ENCODE results near the gene PRKCD. TPM values are rescaled to one million over a fixed set of nuclear protein-coding genes. Genes with fewer than 3 reads are reported as not detected.

Gene PRKCD
- total RNA-seq, 2 experiments from 2014 or later = 23.4 to 24.8 TPM

- no peak overlapping the region for H3K27ac Mint-ChIP-seq
- H3K27me3 Mint-ChIP-seq = no peaks in the 10 kb centered on the region
- no peak overlapping the region for H3K4me3 Mint-ChIP-seq
- CTCF ChIA-PET = no interaction called here
- POLR2A ChIA-PET = no interaction called here
- H3K4me1 Mint-ChIP-seq = peaks cover 23% of the 10 kb centered on the region
- no peaks in the 10 kb centered on the region for H3K9me3 Mint-ChIP-seq
- H3K36me3 Mint-ChIP-seq (ENCODE audit: low read depth) = peaks cover 63% of the 10 kb centered on the region
- DNase-seq = no peak
Measured at GRCh38 chr3:53231532-53232511, 70.8 kb downstream of the PRKCD start.

- no peak overlapping the region for H3K27ac Mint-ChIP-seq
- no peaks in the 10 kb centered on the region for H3K9me3 Mint-ChIP-seq
- ChIA-PET CTCF (no interaction called here), POLR2A (interaction anchor here (1.1 to 2.2 kb wide), 2 partner anchors 22 to 28 kb away, joined by 3 to 9 read pairs; partner anchors contain the start of gene TKT)
- H3K4me3 Mint-ChIP-seq = no peak overlapping the region
- peaks cover 57% of the 10 kb centered on the region for H3K36me3 Mint-ChIP-seq (ENCODE audit: low read depth)
- H3K27me3 Mint-ChIP-seq = no peaks in the 10 kb centered on the region
- peaks cover 25% of the 10 kb centered on the region for H3K4me1 Mint-ChIP-seq
- no peak for DNase-seq
Measured at GRCh38 chr3:53232641-53233377, 71.8 kb downstream of the PRKCD start.

DNA sequence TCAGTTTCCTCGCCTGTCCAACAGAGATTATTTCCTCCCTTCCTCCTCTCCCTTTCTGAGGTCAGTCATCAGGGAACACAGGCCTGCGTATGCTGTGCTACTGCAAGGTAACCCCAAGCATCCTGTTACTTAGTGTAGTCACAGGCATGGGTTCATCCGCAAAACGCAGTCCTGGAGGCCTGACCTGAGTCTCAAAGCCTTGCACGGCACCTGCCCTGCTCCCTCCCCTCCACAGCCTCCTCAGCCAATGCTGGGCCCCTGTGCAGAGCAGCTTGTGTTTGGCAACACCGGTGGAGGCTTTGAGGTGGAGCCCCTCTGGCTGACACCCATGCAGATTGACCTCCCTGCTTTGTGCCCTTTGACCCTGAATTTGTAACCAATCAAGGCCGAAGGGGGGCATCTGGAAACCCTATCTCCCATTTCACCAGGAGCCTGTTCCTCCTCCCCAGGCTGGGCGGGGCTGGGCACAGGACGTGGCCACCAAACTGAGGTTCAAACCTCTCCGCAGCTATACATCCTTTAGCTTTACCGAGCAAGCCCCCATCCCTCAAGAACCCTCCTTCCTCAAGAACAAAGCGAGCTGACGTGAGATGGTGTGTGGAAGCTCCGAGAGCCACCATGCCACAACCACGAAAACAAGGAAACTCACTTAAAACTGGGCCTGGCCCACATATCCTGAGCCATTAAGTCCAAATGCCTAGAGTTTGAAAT is 73.3 kb downstream of the PRKCD start:
- ChIA-PET CTCF (interaction anchor here (0.8 kb wide), 2 partner anchors 20 to 120 kb away, joined by 3 read pairs; no protein-coding TSS in a partner anchor), POLR2A (interaction anchor here (1.1 to 2.2 kb wide), 3 partner anchors 12 to 21 kb away, joined by 3 to 9 read pairs (median 3); partner anchors contain the start of gene TKT)
- H3K27ac Mint-ChIP-seq = peak overlapping the region; percentile 70
- DNase-seq = peak; percentile 26
- no peaks in the 10 kb centered on the region for H3K27me3 Mint-ChIP-seq
- peaks cover 56% of the 10 kb centered on the region for H3K36me3 Mint-ChIP-seq (ENCODE audit: low read depth)
- no peak overlapping the region for H3K4me3 Mint-ChIP-seq
- H3K4me1 Mint-ChIP-seq = peaks cover 26% of the 10 kb centered on the region
- H3K9me3 Mint-ChIP-seq = no peaks in the 10 kb centered on the region

- CTCF ChIA-PET = interaction anchor here (0.8 kb wide), 1 partner anchor 121 kb away, joined by 3 read pairs; no protein-coding TSS in a partner anchor
- no peak overlapping the region for H3K4me3 Mint-ChIP-seq
- H3K9me3 Mint-ChIP-seq = no peaks in the 10 kb centered on the region
- H3K27ac Mint-ChIP-seq = peak overlapping the region; percentile 70
- H3K27me3 Mint-ChIP-seq = no peaks in the 10 kb centered on the region
- POLR2A ChIA-PET = interaction anchor here (1.1 to 2.2 kb wide), 3 partner anchors 12 to 20 kb away, joined by 3 to 9 read pairs (median 3); partner anchors contain the start of gene TKT
- peaks cover 26% of the 10 kb centered on the region for H3K4me1 Mint-ChIP-seq
- H3K36me3 Mint-ChIP-seq (ENCODE audit: low read depth) = peaks cover 57% of the 10 kb centered on the region
- DNase-seq = no peak
Measured at GRCh38 chr3:53234841-53235232, 73.8 kb downstream of the PRKCD start.

DNA sequence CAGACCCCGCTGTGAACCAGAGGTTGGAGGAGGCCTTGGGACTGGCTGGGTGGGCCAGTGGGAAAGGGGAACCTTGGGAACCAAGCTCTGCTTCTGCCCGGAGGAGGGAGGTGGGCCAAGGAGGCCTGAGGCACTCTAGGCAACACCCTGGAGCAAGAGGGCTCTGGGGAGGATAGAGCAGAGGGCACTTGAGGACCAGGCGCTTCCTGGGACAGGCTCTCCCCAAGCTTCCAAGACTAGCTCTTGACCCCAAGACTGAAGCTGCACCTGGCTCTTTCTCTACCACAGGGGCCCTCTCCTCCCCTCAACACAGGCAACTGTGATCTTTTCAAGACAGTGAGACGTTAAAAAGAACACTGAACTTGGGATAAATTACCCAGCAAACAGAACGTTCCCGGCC is 74.5 kb downstream of the PRKCD start:
- CTCF ChIA-PET = no interaction called here
- no peak overlapping the region for H3K4me3 Mint-ChIP-seq

DNA sequence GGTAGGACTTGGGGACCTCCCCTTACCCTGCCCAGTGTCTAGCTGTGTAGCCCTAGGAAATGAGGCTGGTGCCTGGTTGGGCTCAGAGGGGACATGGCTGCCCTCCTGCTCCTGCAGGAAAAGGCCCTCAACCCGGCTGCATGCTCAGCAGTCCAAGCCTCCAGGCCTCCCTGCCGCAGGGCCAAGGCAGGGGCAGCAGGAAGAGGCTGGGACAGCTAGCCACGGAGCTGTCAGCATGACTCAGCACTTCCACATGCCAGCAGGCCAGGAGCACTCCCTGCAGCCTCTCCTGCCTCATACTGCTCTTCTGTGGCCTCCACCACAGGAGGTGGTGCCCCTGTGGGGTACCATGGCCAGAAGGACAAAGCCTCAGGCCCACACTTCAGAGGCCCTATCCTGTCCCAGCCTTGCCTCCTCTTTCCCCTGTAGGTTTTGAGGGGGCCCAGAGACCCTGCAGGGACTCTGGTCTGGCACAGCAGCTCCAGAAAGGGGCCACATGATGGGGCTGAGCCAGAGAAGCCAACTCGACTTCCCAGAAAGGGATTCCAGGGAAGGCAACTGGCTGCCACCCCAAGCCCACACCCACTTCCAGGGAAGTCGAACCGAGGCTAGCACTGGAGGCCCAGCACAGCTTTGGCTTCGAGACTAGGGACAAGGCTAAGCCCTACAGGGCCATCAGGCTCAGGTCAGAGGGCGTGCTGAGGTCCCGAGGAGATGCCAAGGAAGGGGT is 75.3 kb downstream of the PRKCD start:
- H3K9me3 Mint-ChIP-seq = no peaks in the 10 kb centered on the region
- ChIA-PET POLR2A (interaction anchor here (1.2 kb wide), 1 partner anchor 76 kb away, joined by 3 read pairs; no protein-coding TSS in a partner anchor), CTCF (interaction anchor here (1.2 to 1.3 kb wide), 2 partner anchors 13 to 50 kb away, joined by 3 read pairs; no protein-coding TSS in a partner anchor)
- peaks cover 26% of the 10 kb centered on the region for H3K4me1 Mint-ChIP-seq
- peaks cover 57% of the 10 kb centered on the region for H3K36me3 Mint-ChIP-seq (ENCODE audit: low read depth)
- H3K4me3 Mint-ChIP-seq = no peak overlapping the region
- H3K27me3 Mint-ChIP-seq = no peaks in the 10 kb centered on the region
- DNase-seq = peak; percentile 32
- H3K27ac Mint-ChIP-seq = peak overlapping the region; percentile 53

More for the DNA sequence above, 74.5 kb downstream of the PRKCD start:
- Mint-ChIP-seq H3K27me3 (no peaks in the 10 kb centered on the region), H3K36me3 (ENCODE audit: low read depth) (peaks cover 57% of the 10 kb centered on the region), H3K9me3 (no peaks in the 10 kb centered on the region), H3K27ac (peak overlapping the region; percentile 49), H3K4me1 (peaks cover 26% of the 10 kb centered on the region)
- no peak for DNase-seq
- POLR2A ChIA-PET = interaction anchor here (1.1 to 1.2 kb wide), 2 partner anchors 13 to 14 kb away, joined by 3 read pairs; no protein-coding TSS in a partner anchor

- no peak overlapping the region for H3K4me3 Mint-ChIP-seq
- H3K4me1 Mint-ChIP-seq = peaks cover 28% of the 10 kb centered on the region
- H3K36me3 Mint-ChIP-seq (ENCODE audit: low read depth) = peaks cover 44% of the 10 kb centered on the region
- ChIA-PET POLR2A (no interaction called here), CTCF (interaction anchor here (0.5 kb wide), 1 partner anchor 32 kb away, joined by 3 read pairs; no protein-coding TSS in a partner anchor)
- no peaks in the 10 kb centered on the region for H3K9me3 Mint-ChIP-seq
- H3K27me3 Mint-ChIP-seq = no peaks in the 10 kb centered on the region
- DNase-seq = no peak
- H3K27ac Mint-ChIP-seq = no peak overlapping the region
Measured at GRCh38 chr3:53238051-53238850, 77.2 kb downstream of the PRKCD start.

GRCh38 chr3:53238886-53239285 is 77.9 kb downstream of the PRKCD start:
- Mint-ChIP-seq H3K27me3 (no peaks in the 10 kb centered on the region), H3K4me1 (peaks cover 31% of the 10 kb centered on the region), H3K9me3 (no peaks in the 10 kb centered on the region), H3K4me3 (no peak overlapping the region), H3K27ac (no peak overlapping the region), H3K36me3 (ENCODE audit: low read depth) (peaks cover 39% of the 10 kb centered on the region)
- ChIA-PET POLR2A (no interaction called here), CTCF (no interaction called here)
- no peak for DNase-seq

- H3K4me1 Mint-ChIP-seq = peaks cover 24% of the 10 kb centered on the region
- ChIA-PET POLR2A (no interaction called here), CTCF (no interaction called here)
- DNase-seq = no peak
- H3K36me3 Mint-ChIP-seq (ENCODE audit: low read depth) = peaks cover 31% of the 10 kb centered on the region
- H3K27me3 Mint-ChIP-seq = no peaks in the 10 kb centered on the region
- H3K9me3 Mint-ChIP-seq = no peaks in the 10 kb centered on the region
- H3K4me3 Mint-ChIP-seq = no peak overlapping the region
- no peak overlapping the region for H3K27ac Mint-ChIP-seq
Measured at GRCh38 chr3:53239800-53240199, 78.8 kb downstream of the PRKCD start.

DNA sequence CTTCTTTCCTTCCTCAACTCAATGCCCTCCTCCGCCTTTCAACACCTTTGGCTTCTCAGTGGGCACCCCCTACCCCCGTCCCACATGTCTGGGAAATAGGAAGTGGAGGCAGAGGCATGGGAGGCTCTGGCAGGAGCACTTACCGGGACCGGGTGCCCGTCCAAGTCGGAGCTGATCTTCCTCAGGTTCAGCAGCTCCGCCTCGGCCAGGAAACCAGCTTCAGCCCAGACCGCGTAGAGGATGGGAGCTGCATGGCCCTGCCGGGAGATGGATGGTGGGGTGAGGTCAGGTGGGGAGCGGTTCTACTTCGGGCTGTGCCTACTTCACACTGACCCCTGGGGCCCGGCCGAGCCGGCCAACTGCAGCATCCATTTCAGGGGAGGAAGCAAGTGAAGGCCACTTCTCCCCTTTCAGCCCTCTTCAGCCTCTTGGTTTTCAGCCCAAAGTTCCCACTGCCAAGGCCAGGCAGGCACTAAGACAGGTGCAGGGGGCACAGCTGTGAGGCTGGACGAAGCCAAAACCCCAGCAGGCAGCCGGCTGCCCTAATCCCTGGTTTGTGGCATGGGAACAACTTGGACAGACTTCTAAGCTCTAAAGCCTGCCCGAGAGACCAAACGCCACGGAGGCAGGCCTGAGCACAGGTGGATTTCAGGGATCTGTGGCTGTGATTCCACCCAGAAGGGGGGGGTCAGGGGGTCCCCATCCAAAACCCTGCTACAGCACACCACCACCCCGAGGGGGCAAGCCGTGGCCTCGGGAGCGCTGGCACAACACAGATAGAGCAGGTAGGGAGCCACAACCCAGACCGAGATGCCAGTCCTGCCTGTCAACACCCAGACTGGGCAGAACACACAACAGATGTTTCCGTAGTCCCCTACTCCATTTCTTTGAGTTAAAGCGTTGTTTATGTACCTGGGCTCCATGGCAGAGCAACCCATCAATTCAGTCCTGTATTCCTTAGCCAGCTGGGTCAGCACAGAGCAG is 80.3 kb downstream of the PRKCD start:
- no peak overlapping the region for H3K4me3 Mint-ChIP-seq
- no peaks in the 10 kb centered on the region for H3K9me3 Mint-ChIP-seq
- POLR2A ChIA-PET = interaction anchor here (0.9 kb wide), 1 partner anchor 14 kb away, joined by 3 read pairs; no protein-coding TSS in a partner anchor
- no peaks in the 10 kb centered on the region for H3K27me3 Mint-ChIP-seq
- H3K4me1 Mint-ChIP-seq = peaks cover 16% of the 10 kb centered on the region
- peaks cover 27% of the 10 kb centered on the region for H3K36me3 Mint-ChIP-seq (ENCODE audit: low read depth)
- no peak for DNase-seq
- no peak overlapping the region for H3K27ac Mint-ChIP-seq
- CTCF ChIA-PET = no interaction called here

GRCh38 chr3:53242155-53242554 is 81.1 kb downstream of the PRKCD start:
- ChIA-PET CTCF (no interaction called here), POLR2A (no interaction called here)
- H3K9me3 Mint-ChIP-seq = no peaks in the 10 kb centered on the region
- no peaks in the 10 kb centered on the region for H3K27me3 Mint-ChIP-seq
- peaks cover 26% of the 10 kb centered on the region for H3K36me3 Mint-ChIP-seq (ENCODE audit: low read depth)
- peaks cover 10% of the 10 kb centered on the region for H3K4me1 Mint-ChIP-seq
- no peak for DNase-seq
- H3K4me3 Mint-ChIP-seq = no peak overlapping the region
- H3K27ac Mint-ChIP-seq = no peak overlapping the region

Data from activated CD4-positive, alpha-beta memory T cell treated with anti-CD3 and anti-CD28 coated beads, Interleukin-2, amount 10 ng/mL, durations not matched to agents 7 days and 5 days (primary cell).